GM19328 (cell line): ENCODE measurements around the gene VCL.
"Not testable (repeated sequence)": the region's sequence is repeated elsewhere in the genome, so short reads cannot be mapped to it uniquely, and the experiment has no call there.

Experiments
- ATAC-seq: cut with Tn5 transposase; IDR thresholded peaks from one replicate; pipeline ENCODE4 v1.9.1; 2021; ENCODE audit warnings: mild to moderate bottlenecking, moderate library complexity; ENCODE audit not compliant: unreplicated experiment

The VCL gene

DNA sequence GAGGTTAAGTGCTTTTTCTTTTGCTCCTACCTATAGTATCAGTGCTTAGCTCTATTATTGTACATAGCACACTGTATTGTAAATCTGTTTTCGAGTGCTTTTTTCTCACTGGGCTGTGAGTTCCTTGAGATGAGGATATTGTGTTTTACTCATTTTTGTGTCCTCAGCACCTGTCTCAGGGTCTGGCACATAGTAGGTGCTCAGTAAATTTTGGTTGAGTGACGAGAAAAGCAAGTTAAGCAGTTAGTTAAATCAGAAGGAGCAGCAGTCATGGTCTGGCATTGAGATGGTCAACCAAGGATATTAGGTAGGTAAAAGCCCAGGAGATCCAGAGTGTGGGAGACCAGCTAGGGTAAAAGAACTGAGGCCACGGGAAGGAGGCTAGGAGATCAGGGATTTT lies 101.5 kb downstream of the VCL start:
- ATAC-seq, result no peak

DNA sequence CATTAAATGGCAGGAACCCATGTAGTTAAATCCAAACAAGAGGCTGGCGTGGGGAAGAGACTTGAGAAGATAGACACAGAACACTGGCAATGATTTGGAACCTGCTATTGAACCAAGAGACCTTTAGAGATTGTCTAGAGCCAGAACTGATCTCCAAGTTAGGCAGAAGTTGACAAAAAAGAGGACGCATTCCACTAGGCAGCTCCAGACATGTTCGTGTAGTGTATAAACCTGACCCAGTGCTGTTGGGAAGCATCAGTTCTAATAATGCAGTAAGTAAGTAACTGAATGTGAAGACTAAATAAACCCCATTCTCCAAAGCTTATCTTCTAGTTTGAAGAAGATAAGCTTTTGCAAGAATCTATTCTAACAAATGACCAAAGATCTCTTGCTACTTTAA lies 101.9 kb downstream of the VCL start:
- no peak for ATAC-seq

DNA sequence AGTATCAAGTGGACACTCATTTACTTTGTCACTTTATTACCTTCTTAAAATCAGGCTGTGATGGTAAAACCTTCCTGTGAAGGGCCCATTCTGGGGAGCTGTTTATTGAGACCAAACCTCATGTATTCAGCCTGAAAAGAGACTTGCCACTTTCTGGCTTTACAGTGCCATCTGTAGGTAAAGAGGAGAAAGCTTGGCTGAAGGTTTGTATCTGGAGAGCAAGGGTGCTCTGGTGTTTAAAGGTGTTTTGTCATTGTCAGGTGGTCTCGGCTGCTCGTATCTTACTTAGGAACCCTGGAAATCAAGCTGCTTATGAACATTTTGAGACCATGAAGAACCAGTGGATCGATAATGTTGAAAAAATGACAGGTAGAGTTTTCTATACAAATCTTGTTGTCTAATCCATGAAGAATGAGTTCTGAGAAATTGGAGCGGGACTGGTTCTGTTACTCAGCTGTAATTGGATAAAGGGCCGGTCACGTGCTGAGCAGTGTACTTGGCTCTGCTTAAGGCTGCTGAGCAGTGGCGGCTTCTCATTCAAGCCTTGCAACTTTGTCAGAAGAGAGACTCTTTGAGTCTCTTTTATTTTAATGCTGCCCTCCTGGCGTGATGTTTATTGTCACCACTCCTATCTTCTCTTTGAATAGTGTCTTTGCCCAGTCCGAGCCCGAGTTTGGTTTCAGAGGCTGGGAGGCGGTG lies 105.8 kb downstream of the VCL start:
- no peak for ATAC-seq

DNA sequence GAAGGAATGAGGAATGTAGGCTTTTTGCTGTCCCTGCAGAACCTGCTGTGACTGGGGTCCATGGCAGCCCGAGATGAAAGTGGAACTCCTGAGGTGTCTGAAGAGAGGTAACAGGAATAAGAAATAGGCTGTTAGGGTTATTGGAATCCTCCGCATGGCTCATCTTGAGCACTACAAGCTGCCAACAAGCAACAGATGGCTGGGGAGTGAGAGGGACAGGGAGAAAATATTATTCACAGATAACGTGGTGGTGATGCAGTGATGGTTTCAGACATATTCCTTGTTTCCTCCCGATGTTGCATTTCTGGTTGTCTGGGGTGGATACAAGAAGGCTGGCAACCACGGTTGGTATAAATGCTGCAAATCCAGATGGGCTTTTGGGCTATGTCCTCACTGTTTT lies 106.6 kb downstream of the VCL start:
- no peak for ATAC-seq

DNA sequence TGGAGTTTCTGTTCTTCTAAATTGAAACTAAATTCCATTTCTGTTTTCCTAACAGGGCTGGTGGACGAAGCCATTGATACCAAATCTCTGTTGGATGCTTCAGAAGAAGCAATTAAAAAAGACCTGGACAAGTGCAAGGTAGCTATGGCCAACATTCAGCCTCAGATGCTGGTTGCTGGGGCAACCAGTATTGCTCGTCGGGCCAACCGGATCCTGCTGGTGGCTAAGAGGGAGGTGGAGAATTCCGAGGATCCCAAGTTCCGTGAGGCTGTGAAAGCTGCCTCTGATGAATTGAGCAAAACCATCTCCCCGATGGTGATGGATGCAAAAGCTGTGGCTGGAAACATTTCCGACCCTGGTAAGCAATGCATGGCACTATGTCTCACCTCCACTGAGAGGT lies 107.1 kb downstream of the VCL start:
- no peak for ATAC-seq

DNA sequence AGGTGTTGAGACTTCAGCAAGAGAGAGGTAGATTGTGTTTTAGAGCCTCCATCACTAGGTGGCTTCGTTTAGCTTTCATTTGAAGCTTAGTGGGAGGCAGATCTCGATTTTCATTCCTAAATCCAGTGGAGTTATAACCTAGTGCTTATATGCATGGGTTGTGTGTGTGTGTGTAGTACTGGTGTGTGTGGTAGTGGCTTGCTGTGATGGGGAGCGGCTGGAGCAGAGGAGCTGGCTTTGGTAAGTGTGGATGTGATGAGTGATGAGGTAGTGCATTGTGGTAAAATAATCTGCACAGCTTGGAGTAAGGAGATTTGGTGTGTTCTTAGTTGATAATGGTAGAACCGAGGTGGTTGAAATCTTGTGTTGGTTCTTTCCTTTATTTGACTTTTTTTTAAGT lies 109.5 kb downstream of the VCL start:
- ATAC-seq, result no peak

DNA sequence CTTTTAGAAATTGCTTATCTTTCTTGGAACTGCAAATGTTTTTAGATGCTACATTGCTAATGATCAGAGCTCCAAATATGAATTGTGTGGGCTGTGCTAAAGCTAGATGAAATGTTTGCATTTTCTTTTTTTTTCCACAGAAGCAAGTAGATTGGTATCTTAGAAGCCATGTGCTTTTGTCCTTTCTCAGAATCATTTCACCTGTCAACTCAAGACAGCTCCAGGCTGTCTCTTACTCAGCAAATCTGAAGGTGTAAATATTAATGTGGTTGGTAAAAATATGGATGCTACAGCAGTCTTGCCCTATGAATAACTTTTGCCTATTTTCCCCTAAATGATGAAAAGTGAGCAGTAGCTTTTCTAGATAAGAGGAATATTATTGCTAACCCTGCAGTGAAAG lies 111.5 kb downstream of the VCL start:
- no peak for ATAC-seq

DNA sequence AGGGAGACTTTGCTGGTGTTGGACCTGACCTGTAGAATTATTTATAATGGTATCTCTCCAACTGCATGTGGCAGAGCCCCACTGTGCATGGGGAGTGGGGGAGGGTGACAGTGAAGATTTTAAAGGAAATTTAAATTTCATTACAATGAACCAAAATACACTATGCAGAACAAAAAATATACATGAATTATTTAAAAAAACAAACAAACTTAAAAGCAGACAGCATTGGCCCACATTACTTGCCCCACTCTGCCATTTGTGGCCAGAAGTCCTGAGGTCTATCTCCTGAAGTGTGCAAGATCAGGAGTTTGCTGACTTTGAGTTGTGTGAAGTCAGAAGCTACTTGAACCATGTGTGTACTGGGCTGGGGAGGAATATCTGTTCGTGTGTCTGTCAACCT lies 112.2 kb downstream of the VCL start:
- no peak for ATAC-seq

DNA sequence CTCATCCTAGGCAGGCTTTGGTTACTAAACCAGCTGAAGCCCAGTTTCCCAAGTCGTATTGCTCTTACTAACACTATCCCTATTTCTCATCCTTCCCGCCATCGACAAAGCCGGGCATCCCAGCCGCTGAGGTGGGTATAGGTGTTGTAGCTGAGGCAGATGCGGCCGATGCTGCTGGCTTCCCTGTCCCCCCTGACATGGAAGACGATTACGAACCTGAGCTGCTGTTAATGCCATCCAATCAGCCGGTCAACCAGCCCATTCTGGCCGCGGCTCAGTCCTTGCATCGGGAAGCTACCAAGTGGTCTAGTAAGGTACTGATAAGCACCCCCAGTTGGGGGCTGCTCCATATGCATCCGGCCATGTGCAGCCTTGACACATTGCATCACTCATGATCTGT lies 113.9 kb downstream of the VCL start:
- no peak for ATAC-seq

DNA sequence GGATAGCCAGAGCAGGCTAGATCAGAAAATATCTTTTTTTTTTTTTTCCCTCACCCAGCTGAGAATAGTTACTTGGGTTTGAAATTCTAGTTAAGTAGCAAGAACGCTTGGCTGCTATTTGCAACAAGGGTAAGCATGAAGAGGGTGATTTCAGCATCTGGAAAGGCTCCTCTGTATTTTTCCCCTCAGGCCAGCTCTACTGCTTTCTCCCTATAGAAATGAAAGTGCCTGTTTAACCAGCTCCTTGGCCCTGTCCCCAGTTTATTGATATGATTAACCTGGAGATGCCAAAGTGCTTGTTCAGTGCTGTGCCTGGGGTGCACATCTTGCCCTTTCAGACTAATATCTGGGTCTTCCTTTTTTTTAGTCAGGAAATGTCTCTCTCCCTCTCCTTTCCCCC lies 115.6 kb downstream of the VCL start:
- no peak for ATAC-seq

DNA sequence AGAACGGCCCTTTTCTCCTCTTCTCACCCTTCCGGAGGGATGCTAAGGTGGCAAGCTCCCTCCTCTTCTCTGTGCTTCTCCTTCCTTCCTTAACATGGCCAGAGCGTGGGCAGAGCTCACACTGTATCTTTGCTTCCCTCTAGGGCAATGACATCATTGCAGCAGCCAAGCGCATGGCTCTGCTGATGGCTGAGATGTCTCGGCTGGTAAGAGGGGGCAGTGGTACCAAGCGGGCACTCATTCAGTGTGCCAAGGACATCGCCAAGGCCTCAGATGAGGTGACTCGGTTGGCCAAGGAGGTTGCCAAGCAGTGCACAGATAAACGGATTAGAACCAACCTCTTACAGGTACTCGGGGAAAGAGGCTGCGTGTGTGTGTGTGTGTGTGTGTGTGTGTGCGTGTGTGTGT lies 116.1 kb downstream of the VCL start:
- no peak for ATAC-seq

DNA sequence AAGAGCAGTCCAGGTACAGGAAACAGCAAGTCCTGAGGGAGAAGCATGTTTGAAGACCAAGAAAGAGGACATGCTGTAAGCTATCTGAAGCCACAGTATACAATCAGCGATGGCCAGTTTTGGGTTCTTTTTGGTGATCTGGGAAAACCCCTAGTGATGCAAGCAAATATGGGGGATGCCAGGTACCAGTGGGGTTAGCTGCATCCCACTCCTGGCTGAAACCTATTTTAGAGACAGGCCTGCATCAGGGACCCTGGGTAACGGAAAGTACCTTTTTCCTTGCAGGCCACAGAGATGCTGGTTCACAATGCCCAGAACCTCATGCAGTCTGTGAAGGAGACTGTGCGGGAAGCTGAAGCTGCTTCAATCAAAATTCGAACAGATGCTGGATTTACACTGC lies 119.8 kb downstream of the VCL start:
- ATAC-seq, result no peak

DNA sequence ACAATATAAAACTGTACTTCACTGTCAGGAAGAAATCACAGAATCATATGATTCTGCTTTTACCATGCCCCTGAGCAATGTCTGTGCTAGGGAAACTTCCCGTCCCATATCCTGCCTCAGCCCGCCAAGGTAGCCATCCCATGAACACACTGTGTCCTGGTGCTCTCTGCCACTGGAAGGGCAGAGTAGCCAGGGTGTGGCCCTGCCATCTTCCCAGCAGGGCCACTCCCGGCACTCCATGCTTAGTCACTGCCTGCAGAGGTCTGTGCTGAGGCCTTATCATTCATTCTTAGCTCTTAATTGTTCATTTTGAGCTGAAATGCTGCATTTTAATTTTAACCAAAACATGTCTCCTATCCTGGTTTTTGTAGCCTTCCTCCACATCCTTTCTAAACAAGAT lies 120.9 kb downstream of the VCL start:
- no peak for ATAC-seq

DNA sequence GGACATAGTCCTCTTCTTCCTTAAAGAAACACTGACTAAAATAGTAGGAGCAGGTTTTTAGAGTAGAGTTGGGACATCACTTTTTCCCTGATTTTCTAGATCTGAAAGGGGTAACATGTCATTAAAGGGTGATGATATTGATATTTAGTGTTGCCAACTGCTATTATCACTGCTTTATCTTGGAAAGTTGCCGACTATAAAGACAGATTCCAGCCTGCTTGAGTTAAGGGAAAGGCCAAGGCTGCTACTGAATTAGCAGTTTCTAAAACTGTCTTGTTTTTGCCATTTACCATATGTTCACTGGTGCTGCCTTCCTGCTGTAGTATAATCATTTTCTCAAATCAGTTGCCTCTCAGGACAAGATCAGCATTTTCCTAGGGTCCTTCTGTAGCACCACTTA lies 123.0 kb downstream of the VCL start:
- no peak for ATAC-seq

DNA sequence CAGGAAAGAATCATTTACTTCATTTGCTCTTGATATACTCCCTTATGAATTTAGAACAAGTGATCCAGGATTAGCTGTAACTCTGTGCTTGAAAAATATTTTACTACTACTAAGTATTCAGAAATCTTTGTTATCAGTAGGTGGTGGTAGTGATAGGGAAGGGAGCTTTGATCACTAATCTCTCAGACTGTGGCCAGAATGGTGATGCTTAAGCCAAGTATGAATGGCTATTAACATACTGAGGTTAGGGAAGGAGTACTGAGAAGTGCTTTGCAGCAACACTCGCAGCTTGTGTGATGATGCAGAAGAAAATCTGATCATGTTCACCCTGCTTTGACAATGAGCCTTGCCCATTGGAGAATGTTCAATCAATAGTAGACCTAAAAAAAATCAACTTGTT lies 123.5 kb downstream of the VCL start:
- ATAC-seq, result no peak

DNA sequence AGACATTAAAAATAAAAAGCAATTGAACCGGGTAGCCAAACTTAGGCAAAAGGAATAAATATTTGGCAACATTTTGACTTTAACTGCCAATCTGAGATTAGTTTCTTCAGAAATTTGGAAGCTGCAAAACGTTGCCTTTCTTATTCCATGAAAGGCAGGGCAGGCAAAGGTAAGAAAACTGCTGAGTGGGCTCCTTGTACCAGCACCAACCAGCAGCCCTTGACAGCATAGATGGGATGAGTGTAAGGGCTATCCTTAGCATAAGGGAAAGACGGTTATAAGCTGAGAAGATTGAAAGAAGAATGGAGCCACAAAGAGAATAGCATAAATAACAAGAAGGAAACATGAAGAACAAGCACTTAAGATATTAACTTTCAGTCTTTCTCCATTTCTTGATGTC lies 124.1 kb downstream of the VCL start:
- ATAC-seq, result no peak

DNA sequence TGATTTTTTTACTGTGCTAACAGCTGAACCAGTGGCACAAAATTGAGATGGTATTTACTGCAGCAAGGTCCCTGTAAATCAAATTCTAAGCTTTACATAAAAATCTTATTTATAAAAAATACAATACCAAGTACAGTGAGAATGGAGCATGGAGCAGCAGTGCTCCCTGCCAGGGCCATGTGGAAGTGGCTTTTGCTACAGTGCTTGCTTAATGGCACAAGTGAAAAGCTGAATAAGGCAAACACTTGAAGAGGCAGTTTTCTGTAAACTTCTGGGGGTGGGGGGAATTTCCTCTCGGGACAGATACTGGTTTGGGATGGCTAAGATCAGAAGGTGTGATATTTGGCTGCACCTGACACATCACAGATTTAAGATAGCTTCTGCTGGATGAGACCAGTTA lies 125.2 kb downstream of the VCL start:
- ATAC-seq, result no peak

DNA sequence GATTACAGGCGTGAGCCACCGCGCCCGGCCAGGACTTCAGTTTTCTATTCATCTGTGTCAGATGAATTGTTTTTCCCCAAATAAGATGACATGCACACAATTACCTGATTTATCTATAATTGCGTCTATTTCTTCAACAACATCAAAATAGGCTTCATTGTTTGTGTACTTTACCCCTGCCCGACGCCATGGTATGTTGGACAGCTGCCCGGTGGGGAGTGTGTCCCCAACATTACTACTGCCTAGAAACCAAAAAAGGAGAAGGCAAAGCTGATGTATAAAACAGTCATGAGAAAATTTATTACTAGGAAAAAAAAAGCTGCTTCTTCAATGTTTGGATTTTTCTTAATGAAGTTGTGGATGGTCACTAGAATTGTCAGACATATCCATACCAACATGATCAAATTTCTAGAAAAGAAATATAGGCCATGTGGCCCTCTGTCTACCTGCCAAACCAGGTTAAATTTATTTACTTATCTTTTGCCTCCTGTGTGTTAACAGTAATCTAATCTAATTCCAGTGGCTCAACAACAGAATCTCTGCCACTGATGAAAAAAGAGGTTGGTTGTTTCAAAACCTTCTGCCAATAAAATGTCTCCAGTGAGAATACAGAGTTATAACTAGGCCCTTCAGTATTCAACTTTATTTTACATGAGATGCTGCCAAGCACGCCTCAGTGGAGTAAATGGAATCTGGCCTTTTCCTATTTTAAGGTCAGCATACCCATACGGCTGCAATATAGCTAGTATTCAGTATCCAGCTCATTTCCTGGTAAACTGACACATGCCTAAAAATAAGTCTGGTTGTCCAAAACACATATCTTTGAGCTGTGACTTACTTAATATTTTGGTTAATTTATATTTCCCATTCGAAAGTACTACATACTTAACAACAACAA lies 136.3 kb downstream of the VCL start:
- no peak for ATAC-seq

DNA sequence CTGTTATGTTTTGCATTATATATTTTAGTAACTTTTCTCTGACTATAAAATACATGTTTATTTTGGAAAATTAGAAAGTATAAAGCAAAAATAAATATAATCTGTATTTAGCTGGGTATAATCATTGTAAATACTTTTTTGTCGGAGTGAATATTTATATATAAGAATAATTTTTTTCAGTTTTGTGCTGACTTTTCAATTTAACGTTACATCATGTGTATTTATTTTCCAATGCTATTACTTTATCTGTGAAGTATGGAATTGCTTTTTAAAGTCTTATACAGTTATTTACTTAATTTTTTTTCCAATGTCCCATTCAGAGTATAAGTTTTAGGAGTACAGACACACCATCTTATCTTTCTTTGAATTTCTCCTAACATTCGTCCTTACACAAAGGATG lies 137.5 kb downstream of the VCL start:
- ATAC-seq, result no peak

DNA sequence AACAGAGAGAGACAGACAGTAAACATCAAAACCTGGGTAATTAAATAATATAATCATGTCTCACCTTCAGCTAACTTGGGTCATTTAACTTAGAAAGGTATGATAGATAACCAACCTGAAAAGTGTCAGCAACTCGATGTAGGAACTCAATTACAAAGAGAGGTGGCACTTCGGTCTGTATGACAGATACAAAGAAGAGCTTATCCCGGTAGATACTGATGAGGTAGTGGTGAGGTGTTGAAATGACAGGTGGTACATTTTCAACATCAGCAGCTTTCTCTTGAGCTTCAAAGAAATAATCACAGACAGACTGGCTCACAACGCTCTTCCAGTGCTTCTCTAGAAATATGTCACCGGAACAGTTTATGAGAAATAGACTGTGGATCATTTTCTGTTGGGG lies 140.1 kb downstream of the VCL start:
- no peak for ATAC-seq

DNA sequence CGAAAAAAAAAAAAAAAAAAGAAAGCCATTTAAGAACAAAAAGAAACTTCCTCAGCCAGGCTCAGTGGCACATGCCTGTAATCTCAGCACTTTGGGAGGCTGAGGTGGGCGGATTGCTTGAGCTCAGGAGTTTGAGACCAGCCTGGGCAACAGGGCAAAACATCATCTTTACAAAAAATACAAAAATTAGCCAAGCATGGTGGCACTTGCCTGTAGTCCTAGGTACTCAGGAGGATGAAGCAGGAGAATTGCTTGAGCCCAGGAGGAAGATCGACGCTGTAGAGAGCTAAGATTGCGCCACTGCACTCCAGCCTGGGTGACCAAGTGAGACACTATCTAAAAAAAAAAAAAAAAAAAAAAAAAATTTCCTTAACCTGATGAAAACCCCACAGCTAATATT lies 140.7 kb downstream of the VCL start:
- ATAC-seq, result not testable (repeated sequence)

DNA sequence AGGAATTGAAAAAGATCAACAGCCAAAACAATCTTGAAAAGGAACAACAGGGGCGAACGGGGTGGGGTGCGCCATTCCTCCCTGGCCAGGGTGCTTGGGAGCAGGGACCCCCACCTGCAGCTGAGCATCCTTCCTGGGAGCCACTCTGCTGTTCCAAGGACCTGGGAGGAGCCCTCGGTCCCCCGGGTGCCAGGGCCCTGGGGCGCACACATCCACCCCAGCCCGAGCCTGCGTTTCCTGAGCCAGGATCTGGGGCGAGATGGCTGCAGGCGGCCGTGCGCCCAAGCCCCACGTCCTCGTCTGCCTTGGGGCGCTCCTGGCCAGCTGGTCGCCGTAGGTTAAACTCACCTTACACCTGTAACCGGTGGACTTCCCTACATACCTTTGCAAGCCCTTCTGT lies 142.1 kb downstream of the VCL start:
- ATAC-seq, result no peak

DNA sequence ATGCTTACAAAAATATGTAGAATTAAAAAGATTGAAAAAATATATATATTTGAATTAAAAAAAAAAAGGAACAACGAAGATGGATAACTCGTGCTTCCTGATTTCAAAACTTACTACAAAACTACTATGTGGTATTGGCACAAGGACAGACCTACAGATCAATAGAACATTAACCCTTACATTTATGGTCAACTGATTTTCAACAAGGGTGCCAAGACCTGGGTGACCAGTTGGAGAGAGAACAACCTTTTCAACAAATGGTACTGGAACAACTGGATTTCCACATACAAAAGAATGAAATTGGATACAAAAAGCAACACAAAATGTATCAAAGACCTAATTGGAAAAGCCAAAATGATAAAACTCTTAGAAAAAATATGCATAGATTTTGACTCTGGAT lies 142.6 kb downstream of the VCL start:
- ATAC-seq, result no peak
